Peyer's patch (tissue), 4 donors: ENCODE measurements around the gene CPLANE2. TPM values are rescaled to one million over a fixed set of nuclear protein-coding genes. Genes with fewer than 3 reads are reported as not detected.
A peak's percentile ranks its signal among the peaks of the same experiment; 100 is the strongest.

Source experiments
- DNase-seq, 3 donors: peaks; one replicate each; pipeline ENCODE4 v3.0.0-alpha.2; 2017 to 2019
- H3K27ac ChIP-seq, 4 donors: fragments of 200-600 bp; sonication (generic); one replicate each; pipeline ENCODE4 v1.5.1; 2016 to 2019
- H3K27me3 ChIP-seq, 2 donors: fragments of 200-600 bp; sonication (generic); one replicate each; pipeline ENCODE4 v1.5.1; 2019
- H3K36me3 ChIP-seq, 3 donors: fragments of 200-600 bp; sonication (generic); one replicate each; pipeline ENCODE4 v1.5.1; 2016 to 2019
- H3K4me1 ChIP-seq, 4 donors: fragments of 200-600 bp; sonication (generic); one replicate each; pipeline ENCODE4 v1.5.1; 2016 to 2019
- H3K4me3 ChIP-seq, 4 donors: fragments of 200-600 bp; sonication (generic); 1 replicate in 3 of 4; 2 replicates in 1 of 4; pipeline ENCODE4 v1.5.1; 2016 to 2019; ENCODE audit warnings: mild to moderate bottlenecking in 1 of 4
- H3K9me3 ChIP-seq, 4 donors: fragments of 200-600 bp; sonication (generic); one replicate each; pipeline ENCODE4 v1.5.1; 2016 to 2019; ENCODE audit warnings: mild to moderate bottlenecking in 1 of 4
- CTCF ChIP-seq, 6 experiments: fragments of 450-650 bp in 4 of 6; fragments of 200-600 bp in 2 of 6; sonication (generic) in 1 of 6; IDR thresholded peaks; one replicate each; pipeline ENCODE4 v1.5.1; 2017 to 2019; ENCODE audit warnings: antibody characterized with exemption in 6 of 6, mild to moderate bottlenecking in 3 of 6, moderate library complexity in 1 of 6
- POLR2A ChIP-seq, 2 donors: fragments of 450-650 bp; IDR thresholded peaks; one replicate each; pipeline ENCODE4 v1.5.1; 2017; ENCODE audit warnings: antibody characterized with exemption in 2 of 2, mild to moderate bottlenecking in 2 of 2, moderate library complexity in 2 of 2
- total RNA-seq, 4 donors: library from RNA; depleted of rRNA; stranded (reverse); fragments of >200 nt; gene quantifications; one replicate each; pipeline ENCODE4 v1.1.0, GENCODE V29; 2016

The CPLANE2 gene
- total RNA-seq, 4 donors from 2014 or later, result 1.2 to 6.6 (median 3.4) TPM; not detected in 1

GRCh38 chr1:16206547-16207317 is 30.3 kb downstream of the CPLANE2 start:
- Histone ChIP-seq H3K4me1 (peaks cover 0 to 11% (median 8%) of the 10 kb centered on the region in 4 donors), H3K9me3 (no peaks in the 10 kb centered on the region)
- TF ChIP-seq CTCF (IDR thresholded peaks at IDR 0.05) (no peak), POLR2A (IDR thresholded peaks at IDR 0.05) (peak; percentile 45 to 91)

DNA sequence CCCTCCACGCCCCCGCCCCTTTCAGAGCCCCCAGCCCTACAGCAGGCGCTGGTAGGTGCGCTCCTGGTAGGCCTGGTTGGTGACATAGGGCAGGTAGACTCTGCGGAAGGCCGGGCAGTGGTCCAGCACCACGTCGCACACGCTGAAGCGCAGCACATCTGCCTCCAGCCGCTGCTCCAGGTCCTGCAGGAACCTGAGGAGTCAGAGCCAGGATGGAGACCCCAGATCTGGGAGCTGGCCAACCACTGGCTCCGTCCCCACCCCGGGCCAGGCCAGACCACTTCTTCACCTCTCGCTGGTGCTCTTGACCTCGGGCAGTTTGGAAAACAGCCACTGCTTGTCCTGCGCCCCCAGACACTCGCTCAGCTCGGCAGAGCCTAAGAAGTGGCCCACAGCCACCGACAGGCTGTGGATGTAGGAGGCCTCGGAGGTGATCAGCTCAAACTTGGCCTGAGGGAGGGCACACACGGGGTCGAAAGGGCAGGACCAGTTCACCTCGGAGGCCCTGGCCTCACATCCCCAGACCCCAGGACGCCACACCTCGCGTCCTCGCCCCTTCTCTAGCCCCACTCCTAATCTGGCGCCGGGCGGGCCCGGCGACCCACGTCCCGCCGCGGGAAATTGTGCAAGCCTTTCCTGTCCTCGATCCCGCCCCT is 31.0 kb downstream of the CPLANE2 start:
- Histone ChIP-seq H3K27ac (peak overlapping the region; percentile 88 to 98 (median 92)), H3K4me3 (peak overlapping the region; percentile 57 to 64 (median 62)), H3K36me3 (no peaks in the 10 kb centered on the region), H3K27me3 (no peaks in the 10 kb centered on the region), H3K4me1 (peaks cover 0 to 11% (median 8%) of the 10 kb centered on the region in 4 donors), H3K9me3 (no peaks in the 10 kb centered on the region)
- DNase-seq, result no peak
- TF ChIP-seq POLR2A (IDR thresholded peaks at IDR 0.05), result no peak
- no peak for TF ChIP-seq CTCF (IDR thresholded peaks at IDR 0.05)

More at GRCh38 chr1:16206547-16207317, 30.3 kb downstream of the CPLANE2 start:
- Histone ChIP-seq H3K27ac (peak overlapping the region; percentile 88 to 98 (median 92)), H3K4me3 (peak overlapping the region; percentile 57 to 64 (median 62)), H3K27me3 (no peaks in the 10 kb centered on the region), H3K36me3 (no peaks in the 10 kb centered on the region)
- peak; percentile 93 to 98 (median 98) for DNase-seq

DNA sequence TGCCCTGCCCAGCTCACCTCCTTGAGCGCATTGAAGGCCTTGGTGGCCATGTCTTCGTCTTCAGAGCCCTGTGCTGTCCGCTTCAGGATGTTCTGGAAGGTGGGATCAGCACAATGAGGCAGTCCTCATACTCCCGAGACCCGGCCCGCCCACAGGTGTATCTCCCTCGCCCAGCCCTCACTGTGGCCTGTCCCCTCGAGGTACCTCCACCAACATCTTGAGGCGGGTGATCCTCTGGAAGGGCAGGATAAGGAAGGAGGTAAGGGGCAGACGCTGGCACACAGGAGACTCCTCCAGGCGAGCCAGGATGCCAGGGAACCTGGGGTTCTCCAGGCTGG is 31.7 kb downstream of the CPLANE2 start:
- TF ChIP-seq POLR2A (IDR thresholded peaks at IDR 0.05) (no peak), CTCF (IDR thresholded peaks at IDR 0.05) (no peak)
- Histone ChIP-seq H3K27me3 (no peaks in the 10 kb centered on the region), H3K4me1 (peaks cover 0 to 11% (median 8%) of the 10 kb centered on the region in 4 donors), H3K36me3 (no peaks in the 10 kb centered on the region), H3K9me3 (no peaks in the 10 kb centered on the region), H3K4me3 (no peak overlapping the region), H3K27ac (no peak overlapping the region)
- DNase-seq, result no peak

GRCh38 chr1:16204634-16205333 is 32.2 kb downstream of the CPLANE2 start:
- Histone ChIP-seq H3K9me3 (no peaks in the 10 kb centered on the region), H3K27ac (no peak overlapping the region), H3K4me3 (no peak overlapping the region), H3K36me3 (no peaks in the 10 kb centered on the region), H3K27me3 (no peaks in the 10 kb centered on the region), H3K4me1 (peaks cover 0 to 11% (median 8%) of the 10 kb centered on the region in 4 donors)
- DNase-seq, result peak in 2 of 3 donors; percentile 37 to 67
- TF ChIP-seq CTCF (IDR thresholded peaks at IDR 0.05) (peak in 4 of 6 experiments; percentile 24 to 38 (median 27)), POLR2A (IDR thresholded peaks at IDR 0.05) (no peak)

DNA sequence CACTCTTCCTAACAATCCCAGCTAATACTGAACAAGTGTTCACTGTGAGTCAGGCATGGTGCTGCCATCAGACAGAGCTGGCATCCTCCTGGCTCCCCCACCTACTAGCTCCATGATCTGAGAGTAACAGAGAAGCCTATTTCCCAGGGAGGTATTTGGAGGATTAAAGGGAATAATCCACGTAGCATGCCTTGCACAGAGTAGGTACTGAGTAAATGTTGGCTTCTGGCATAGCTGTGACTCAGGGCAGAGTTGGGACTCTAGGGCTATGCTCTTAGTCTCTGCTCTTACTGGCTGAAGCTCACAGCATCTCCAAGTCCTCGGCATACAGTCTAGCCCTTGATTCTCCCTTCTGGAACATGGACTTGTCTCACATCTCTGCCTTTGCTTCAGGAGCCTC is 32.8 kb downstream of the CPLANE2 start:
- Histone ChIP-seq H3K27me3 (no peaks in the 10 kb centered on the region), H3K9me3 (no peaks in the 10 kb centered on the region), H3K27ac (no peak overlapping the region), H3K4me3 (no peak overlapping the region), H3K36me3 (no peaks in the 10 kb centered on the region), H3K4me1 (peaks cover 0 to 11% (median 8%) of the 10 kb centered on the region in 4 donors)
- no peak for TF ChIP-seq CTCF (IDR thresholded peaks at IDR 0.05)
- no peak for TF ChIP-seq POLR2A (IDR thresholded peaks at IDR 0.05)
- DNase-seq, result no peak
